Esophagus muscularis mucosa (tissue), 3 donors: ENCODE results near the gene STAG2.

ENCODE experiments used
- CTCF ChIP-seq, 3 experiments: fragments of 200-600 bp in 2 of 3; fragments of 450-650 bp in 1 of 3; sonication (generic) in 2 of 3; IDR thresholded peaks; one replicate each; pipeline ENCODE4 v1.5.1; 2017 to 2019; ENCODE audit warnings: antibody characterized with exemption in 3 of 3, mild to moderate bottlenecking in 2 of 3, moderate library complexity in 1 of 3
- EP300 ChIP-seq: sonication (generic); formaldehyde crosslinking; IDR thresholded peaks from one replicate; pipeline ENCODE4 v1.6.1; 2017; ENCODE audit warnings: antibody characterized with exemption

DNA sequence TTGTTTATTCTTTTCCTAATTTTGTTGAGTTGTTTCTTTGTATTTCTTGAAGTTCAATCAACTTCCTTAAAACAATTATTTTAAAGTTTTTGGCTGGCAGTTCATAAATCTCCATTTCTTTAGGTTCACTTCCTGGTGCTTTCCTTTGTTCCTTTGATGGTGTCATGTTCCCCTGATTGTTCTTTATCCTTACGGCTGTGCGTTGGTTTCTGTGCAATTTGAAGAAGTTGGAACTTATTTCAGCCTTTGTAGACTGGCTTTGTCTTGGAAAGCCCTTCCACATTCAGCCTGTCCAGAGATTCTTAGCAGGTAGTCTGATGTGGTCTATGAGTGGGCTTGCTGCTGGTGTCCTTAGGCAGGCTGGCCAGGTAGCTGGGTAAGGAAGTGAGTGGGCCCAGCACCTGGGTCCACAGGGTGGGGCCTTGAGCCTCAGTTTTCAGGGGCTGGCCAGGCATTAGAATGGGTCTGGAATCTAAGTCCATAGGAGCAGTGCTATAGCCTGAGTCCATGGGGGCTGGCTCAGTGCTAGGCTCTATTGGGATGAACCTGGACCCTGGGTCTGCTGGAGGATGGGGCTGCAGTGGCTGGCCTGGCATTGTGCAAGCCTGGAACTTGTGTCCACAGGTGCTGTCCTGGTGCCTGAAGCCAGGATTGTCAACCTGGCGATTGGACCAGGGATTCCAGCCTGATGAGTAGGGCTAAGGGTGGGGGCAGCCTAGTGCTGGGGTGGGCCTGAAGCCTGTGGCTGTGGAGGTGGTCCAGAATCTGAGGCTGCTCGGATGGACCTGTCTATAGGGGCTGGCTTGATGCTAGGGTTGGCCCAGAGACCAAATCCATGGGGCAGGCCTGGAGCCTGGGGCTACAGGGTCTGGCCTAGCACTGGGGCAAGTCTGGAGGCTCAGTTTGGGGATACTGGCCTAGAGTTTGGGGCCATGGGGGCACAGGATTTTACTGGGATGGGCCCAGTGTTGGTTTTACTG is 152.4 kb downstream of the STAG2 start:
- TF ChIP-seq CTCF (IDR thresholded peaks at IDR 0.05) (no peak), EP300 (no peak)
